HG02884 (cell line): Measurements from ENCODE around the gene POLR2F.
"Not testable (repeated sequence)": the region's sequence is repeated elsewhere in the genome, so short reads cannot be mapped to it uniquely, and the experiment has no call there.

ENCODE experiments used
- ATAC-seq: cut with Tn5 transposase; IDR thresholded peaks from one replicate; pipeline ENCODE4 v1.9.1; 2021; ENCODE audit warnings: mild to moderate bottlenecking, moderate library complexity; ENCODE audit not compliant: unreplicated experiment

The POLR2F gene

DNA sequence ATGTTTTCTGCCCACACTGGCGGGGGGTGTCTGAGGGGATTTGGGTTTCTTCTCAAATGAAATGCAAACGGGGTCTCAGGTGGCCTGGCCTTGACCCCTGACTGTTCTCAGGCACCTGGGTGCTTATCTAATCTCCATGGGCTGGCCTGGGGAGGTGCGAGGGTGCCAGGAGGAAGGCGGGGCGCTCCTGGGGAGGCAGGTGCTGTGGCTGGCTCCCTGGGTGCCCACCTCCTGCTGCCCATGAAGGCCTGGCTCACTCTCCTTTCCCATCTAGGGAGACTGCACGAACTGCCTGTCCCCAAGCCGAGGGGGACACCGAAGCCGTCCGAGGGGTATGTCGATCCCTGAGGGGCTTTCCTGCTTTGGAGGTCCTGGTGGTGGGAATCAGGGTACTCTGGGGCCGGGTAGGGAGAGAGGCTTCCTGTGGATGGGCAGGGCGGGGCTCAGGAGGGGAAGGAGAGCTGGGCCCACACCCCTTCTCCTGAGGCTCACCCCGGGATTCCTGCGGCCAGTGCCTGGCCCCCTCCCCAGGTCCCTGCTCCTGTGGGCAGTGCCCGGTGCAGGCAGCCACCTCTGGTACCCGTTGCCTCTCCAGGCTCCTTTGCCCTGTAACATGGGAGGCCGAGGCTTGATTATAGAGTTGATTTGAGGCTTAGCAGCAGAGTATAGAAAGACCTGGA lies 29.0 kb upstream of the POLR2F start:
- ATAC-seq = no peak

DNA sequence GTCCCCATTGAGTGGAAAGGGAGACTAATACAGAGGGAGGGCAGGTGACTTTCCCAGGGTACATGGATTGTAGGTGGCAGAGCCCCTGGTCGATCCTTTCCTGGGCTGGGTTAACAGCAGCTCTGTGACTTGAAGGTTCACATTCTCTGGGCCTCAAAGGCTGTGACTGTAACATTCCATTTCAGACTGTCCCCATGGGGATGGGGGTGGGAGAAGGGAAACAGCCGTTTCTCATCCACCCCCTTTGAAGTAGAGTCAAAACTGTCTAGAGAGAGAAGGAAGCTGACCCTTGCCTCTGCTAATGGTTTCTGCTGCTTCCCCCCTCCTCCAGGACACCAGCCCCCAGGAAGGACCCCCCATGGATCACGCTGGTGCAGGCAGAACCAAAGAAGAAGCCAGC lies 28.2 kb upstream of the POLR2F start:
- ATAC-seq = no peak

DNA sequence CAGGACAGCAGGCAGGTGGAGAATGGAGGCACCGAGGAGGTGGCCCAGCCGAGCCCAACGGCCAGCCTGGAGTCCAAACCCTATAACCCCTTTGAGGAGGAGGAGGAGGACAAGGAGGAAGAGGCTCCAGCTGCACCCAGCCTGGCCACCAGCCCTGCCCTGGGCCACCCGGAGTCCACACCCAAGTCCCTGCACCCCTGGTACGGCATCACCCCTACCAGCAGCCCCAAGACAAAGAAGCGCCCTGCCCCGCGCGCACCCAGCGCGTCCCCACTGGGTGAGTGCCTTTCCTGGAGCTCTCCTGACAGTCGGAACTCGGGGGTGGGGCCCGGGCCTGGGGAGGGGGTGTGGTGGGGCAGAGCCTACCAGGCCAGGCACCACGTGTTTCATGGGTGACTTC lies 27.7 kb upstream of the POLR2F start:
- no peak for ATAC-seq

DNA sequence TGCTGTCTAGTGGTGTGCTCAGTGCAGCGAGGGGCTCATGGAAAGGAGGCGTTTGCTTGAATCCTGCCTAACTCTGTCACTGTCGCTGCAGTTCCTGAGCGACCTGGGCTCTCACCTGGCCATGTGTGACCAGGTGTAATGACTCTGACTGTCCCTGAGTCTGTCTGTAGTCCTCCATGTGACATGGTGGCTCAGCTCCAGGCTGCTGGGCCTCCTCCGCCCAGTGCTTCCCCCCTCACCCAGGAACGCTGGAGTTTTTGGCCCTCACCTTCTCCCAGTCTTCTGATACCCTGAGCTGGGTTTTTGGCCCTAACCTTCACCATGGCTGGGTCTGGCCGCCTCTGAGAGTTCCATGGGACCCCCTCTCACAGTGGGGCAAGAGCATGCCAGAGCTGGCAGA lies 27.1 kb upstream of the POLR2F start:
- no peak for ATAC-seq

DNA sequence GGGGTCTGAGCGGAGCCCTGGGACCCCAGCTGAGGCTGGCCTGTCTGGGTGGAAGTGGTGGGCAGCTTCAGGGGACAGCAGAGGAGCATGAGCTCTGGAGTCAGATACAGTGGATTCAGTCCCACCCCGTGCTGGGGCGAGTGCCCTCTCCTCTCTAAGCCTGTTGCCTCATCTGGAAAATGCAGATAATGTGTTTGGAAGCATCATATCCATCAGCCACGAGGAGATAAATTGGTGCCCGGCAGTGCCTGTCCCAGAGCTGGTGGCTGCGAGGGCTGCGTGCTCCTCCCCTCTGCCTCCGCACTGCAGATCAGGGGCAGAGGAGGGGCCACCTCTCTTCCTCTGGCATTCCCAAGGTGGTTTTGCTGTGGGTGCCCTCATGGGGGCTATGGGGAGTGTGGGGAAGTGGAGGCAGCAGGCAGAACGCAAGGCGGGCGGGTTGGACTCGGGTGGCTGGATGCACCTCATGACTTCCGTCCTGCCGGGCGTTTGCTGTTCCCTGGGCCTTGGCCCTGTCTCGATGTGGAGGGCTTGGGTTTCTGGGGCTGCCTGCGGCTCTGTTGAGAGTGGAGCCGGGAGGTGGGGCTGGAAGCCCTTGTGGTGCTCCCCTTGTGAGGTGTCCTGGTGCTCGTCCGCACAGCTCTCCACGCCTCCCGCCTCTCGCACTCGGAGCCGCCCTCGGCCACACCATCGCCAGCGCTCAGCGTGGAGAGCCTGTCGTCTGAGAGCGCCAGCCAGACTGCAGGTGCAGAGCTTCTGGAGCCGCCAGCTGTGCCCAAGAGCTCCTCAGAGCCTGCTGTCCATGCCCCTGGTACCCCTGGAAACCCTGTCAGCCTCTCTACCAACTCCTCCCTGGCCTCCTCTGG lies 26.5 kb upstream of the POLR2F start:
- ATAC-seq = no peak

DNA sequence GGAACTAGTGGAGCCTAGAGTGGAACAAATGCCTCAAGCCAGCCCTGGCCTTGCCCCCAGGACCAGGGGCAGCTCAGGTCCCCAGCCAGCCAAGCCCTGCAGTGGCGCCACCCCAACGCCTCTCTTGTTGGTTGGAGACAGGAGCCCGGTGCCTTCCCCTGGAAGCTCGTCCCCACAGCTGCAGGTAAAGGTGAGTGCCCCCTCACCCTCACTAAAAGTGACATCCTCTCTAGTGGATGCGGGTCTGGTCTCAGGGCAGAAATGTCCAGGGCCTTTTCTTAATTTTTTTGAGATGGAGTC lies 25.9 kb upstream of the POLR2F start:
- ATAC-seq = no peak

DNA sequence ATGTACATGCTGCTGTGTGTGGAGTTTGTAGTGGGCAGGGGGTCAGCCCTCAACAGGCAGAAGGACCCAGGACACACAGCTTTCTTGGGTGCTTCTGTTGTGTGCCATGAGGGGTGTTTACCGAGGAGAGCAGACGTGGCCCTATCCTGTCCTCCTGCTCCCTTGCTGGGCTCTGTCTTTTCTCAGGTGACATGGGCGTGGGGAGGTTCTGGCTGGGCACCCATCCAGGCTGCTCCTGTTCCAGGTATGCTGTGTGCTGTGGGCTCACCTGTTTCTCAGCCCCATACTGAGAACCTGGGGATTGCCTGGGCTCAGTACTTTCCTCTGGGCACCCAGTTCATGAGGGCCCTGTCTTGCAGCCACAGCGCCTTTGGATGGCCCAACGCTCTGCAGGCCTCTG lies 24.1 kb upstream of the POLR2F start:
- no peak for ATAC-seq

DNA sequence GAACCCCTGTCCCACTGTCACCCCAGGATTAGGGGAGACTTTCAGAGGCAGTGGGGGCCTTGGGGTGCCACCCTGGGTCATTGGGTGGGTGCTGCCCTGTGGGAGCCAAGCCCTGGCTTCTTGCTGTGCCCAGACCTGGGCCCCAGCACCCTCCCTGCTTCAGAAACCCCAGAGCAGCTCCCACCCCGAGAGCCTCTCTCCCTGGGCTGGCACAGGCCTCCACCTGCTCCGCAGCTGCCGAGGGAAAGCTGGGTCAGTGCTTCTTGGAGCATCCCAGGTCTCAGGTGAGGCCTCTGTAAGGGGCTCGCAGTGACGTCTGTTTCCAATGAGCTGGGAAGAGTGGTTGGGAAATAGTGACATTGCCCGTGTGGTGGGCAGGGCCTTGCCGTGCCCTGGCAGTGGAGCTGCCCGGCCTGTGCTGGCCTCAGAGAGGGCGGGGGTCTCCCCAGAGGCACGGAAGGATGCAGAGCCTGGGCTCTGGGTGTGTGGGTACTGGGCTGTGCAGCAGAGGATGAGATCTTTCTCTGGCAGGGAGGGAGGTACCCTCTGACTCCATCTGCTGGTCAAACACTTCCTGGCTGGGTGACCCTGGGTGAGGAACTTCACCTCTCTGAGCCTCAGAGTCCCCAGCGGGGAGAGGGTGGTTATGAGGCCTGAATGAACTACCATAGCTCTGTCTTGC lies 23.1 kb upstream of the POLR2F start:
- ATAC-seq = no peak

DNA sequence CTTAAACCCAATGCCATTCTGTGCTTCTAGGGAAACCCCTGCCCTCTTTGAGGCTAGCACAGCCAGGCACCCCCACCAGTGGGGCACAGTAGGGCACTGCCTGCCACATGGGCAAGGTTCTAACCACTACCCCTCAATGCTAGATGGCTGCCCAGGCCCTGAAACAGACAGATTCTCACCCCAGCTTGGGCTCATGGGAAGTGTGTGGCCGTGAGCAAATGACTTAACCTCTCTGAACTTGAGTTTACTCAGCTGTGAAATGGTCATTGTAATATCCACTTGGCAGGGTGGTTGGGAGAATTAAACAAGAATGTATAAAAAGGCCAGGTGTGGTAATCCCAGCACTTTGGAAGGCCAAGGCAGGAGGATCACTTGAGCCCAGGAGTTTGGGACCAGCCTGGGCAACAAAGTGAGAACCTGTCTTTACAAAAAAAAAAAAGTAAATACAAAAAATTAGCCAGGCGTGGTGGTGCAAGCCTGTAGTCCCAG lies 22.5 kb upstream of the POLR2F start:
- no peak for ATAC-seq

DNA sequence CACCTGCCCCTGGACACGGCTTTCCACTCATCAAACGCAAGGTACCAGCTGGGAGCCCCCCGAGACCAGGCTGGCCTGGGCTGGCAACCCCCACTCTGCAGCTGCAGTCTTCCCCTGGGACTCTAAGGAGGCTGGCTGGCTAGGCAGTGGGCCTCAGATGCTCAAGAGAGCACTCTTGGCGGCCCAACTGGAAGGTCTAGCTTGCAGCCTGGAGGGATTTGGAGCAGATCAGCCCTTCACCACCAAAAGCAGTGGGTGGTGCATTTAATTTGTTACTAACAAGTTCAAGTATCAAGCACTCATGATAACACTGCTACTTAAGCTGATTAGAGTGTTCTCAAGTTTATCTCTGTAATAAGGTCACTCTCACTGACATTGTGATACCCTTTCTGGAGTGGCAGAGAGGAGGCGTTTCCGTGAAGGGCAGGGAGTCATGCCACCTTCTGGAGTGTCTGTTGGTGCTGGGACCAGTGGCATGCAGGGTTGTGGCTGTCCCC lies 21.6 kb upstream of the POLR2F start:
- ATAC-seq = no peak

DNA sequence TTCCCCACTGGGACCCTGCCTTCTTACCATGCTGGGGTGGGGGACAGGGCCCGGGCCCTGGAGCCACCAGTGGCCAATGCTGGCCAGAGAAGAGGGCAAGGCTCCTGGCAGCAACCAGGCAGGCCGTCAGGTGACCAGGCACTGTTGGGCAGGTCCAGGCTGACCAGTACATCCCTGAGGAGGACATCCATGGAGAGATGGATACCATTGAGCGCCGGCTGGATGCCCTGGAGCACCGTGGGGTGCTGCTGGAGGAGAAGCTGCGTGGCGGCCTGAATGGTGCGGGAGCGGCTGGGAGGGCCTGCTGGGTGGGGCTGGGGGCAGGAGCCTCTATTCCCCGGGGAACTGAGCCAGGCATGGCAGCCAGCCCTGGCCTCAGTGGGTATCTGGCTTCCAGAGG lies 21.1 kb upstream of the POLR2F start:
- no peak for ATAC-seq

DNA sequence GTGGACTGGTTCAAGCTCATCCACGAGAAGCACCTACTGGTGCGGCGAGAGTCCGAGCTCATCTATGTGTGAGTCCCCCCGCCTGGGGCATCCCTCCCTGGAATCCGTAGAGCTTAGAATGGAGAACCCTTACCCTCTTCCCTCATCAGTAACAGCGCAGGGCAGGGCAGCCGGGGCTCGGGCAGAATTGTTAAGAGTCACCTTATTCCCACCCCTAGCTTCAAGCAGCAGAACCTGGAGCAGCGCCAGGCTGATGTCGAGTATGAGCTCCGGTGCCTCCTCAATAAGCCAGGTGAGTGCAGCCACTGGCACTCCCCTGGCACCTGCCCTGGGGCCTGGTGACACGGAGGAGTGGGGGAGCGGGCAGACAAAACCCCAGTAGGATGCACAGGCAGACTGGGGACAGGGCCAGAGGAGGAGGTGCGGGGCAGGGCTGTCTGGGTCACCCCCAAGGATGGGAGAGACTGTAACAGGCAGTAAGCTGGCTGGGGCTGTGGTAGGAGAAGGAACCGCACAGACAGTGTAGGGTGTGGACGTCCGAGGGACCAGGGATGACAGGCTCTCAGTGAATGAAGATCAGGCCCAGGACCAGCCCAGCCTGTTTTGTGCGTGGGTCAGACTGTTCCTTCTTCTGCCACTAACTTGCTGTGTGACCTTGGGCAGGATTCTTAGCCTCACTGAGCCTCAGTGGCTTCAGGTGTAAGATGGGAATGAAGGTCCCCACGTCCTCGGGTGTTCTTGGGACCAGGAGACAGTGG lies 20.5 kb upstream of the POLR2F start:
- ATAC-seq = no peak

DNA sequence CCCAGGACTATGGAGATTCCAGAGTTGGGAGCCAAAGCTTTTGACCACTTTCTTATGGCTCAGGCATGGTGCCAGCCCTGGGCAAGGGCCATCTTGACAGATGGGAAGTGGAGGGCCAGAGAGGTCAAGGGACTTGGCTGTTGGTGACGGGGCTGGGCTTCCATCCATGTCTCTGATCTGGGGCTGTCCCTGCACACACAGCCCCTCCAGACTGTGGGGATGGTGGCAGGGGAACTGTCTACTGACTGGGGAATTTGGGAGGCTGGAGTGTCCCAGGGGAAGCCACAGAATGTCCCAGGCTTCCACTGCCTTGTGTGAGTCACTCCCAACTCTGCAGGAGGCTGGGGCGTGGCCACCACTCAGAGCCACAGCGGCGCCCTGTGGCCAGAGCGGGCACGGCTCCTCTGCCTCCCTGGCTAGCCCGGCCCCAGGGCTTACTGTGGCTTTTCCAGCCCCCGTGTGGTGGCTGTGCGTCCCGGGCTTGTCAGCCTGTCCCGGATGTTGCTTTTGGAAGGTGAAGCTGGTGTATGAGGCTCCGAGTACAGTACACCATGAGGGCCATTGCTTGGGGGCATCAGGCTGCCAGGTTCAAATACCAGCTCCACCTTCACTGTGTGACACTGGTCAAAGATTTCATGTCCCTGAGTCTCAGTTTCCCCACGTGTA lies 19.7 kb upstream of the POLR2F start:
- ATAC-seq = peak; percentile 52

DNA sequence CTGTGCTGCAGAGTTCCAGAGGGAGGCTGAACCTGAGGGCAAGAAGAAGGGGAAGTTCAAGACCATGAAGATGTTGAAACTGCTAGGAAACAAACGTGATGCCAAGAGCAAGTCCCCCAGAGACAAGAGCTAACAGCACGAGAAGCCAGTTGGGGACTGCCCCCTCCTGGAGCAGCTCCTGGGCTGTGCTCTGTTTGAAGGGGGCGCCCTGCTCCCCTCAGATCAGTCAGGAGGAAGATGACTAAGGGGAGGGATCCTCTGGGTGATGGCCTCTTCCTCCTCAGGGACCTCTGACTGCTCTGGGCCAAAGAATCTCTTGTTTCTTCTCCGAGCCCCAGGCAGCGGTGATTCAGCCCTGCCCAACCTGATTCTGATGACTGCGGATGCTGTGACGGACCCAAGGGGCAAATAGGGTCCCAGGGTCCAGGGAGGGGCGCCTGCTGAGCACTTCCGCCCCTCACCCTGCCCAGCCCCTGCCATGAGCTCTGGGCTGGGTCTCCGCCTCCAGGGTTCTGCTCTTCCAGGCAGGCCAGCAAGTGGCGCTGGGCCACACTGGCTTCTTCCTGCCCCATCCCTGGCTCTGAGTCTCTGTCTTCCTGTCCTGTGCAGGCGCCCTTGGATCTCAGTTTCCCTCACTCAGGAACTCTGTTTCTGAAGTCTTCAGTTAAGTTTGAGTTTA lies 12.7 kb upstream of the POLR2F start:
- ATAC-seq = no peak

DNA sequence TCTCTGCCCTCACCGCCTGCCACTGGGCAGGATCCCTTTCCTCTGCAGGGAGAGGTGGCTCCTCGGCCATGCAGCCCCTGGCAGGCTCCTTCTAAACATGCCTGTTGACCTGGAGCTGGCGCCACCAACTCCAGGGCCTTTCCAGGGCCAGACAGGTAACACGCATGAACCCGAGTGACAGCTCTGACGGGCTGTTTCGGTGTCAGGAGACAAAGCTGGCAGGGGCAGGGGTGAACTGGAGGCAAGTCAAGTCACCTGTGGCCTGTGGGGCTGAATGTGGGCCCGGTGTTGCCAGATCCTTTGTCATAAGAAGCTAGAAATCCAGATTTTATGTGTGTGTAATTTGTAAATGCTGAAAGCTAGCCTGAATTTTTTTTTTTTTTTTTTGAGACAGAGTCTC lies 11.4 kb upstream of the POLR2F start:
- no peak for ATAC-seq

DNA sequence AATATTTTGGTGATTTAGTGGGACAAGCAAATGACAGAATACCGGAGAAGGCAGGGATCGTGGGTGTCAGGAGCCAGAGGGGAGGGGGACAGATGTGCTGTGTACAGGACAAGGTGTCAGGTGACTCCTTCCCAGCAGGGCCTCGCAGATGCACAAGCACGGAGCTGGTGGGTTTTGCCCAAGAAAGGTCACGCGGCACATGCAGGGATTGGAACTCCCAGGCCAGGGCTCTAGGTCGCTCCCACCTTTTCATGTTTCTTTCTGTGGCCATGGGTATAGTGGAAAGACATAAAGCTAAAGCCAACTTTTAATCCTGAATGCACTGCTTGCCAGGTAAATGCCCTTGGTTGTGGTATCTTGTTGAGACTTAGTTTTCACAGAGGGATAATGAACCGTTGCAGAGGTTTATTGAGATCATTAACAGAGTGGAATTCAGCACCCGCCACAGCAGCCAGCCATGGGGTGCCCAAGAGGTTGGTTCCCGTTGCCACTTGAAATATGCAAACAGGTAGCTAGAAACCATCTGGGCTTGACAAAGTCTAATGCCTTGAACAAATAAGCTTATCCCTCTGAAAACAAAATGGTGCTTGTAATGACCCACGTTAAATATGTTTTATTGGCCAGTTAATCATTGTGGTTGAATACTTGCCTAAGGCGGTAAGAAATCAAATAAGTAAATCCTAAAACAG lies 10.2 kb upstream of the POLR2F start:
- no peak for ATAC-seq

DNA sequence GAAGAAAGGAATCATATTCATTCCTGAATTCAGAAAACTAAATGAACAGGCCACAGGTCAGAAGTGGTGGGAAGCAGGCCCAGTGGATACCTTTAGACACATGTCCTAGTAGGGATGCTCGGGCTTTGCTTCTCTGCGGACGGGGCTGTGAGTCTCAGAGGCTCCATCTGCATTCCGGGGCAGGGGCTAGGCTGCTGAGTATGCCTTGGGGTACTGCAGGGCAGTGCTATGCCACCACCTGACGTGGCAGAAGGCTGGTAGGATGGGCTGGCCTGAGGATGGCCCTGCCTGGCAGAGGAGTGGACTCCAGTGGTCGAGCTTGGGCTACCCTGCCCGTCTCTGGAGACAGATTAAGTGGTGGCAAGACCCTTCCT lies 9.7 kb upstream of the POLR2F start:
- ATAC-seq = no peak

DNA sequence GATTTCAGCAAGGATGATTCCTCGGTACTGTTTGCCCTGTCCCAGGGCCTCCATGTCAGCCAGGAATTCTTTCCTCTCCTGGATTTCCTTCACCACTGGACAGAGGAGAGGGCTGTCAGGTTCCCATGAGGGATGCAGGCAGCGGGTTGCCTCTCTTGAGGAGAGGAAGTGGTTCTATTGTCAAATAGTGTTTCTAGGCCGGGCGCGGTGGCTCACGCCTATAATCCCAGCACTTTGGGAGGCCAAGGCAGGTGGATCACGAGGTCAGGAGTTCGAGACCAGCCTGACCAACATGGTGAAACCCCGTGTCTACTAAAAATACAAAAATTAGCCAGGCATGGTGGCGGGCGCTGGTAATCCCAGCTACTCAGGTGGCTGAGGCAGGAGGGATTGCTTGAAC lies 9.1 kb upstream of the POLR2F start:
- ATAC-seq = not testable (repeated sequence)

DNA sequence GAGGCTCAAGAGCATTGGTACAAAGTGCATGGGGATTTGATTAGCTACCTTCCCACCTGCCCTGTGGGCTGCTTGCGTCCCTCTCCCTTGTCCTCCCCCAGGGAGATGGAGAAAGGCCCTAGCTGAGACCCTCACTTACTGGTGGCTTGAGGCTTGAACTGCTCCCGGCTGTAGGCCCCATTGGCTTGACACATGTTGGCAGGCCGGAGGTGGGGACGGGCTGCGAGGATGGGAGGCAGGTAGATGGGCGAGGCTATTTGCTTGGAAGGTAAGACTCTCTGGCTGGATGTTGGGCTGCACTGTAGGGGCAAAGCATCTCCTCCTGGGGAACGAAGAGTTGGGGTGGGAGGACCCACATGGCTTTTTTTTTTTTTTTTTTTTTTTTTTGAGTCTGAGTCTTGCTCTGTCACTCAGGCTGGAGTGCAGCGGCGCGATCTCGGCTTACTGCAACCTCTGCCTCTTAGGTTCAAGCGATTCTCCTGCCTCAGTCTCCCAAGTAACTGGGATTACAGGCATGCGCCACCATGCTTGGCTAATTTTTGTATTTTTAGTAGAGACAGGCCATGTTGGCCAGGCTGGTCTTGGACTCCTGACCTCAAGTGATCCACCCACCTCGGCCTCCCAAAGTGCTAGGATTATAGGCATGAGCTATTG lies 6.2 kb upstream of the POLR2F start:
- ATAC-seq = not testable (repeated sequence)
